ENCODE results near the gene CTAG1B. TPM values are rescaled to one million over a fixed set of nuclear protein-coding genes. Genes with fewer than 3 reads are reported as not detected.
"Not testable (repeated sequence)": the region's sequence is repeated elsewhere in the genome, so short reads cannot be mapped to it uniquely, and the experiment has no call there.

Gene CTAG1B
- total RNA-seq, 1 donor from 2014 or later: not detected

GRCh38 chrX:154620767-154621414 is 1.8 kb upstream of the CTAG1B start:
- DNase-seq (ENCODE audit: low spot score): not testable (repeated sequence)

DNA sequence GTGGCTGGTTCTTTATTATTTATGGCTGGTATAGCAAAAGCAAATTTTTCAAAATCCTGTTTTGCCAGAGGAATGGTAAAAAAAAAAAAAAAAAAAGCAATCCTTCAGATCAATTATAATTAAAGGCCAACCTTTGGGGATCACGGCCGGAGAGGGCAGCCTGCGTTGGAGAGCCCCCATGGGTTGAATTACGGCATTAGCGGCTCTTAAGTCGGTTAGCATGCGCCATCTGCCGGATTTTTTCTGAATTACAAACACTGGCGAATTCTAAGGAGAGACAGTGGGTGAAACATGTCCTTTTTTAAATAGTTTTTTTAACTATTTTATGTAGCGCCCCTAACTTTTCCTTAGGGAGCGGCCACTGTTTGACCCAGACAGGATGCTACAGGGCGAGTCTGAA is 5.5 kb downstream of the CTAG1B start:
- not testable (repeated sequence) for DNase-seq (ENCODE audit: low spot score)

GRCh38 chrX:154611146-154611545 is 7.9 kb downstream of the CTAG1B start:
- not testable (repeated sequence) for DNase-seq (ENCODE audit: low spot score)

- DNase-seq (ENCODE audit: low spot score): not testable (repeated sequence)
Measured at GRCh38 chrX:154608823-154609222, 10.3 kb downstream of the CTAG1B start.

DNA sequence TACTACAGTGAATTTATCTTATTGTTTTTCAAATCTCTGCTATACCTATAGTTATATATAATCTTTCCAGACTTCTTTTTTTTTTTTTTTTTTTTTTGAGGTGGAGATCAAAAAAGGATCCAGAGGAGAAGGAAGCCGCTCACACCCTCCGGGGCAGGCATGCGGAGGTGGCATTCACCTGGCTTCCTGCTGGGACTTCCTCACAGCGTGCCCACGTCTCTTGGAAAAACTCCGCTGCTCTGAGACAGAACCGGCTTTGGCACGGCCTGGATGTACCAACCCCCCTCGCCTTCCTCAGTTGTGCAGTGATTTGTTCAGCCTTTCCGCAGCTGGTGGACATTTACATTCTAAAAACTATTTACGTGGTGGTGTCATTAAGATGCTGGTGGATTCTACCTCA is 11.1 kb downstream of the CTAG1B start:
- not testable (repeated sequence) for DNase-seq (ENCODE audit: low spot score)

DNA sequence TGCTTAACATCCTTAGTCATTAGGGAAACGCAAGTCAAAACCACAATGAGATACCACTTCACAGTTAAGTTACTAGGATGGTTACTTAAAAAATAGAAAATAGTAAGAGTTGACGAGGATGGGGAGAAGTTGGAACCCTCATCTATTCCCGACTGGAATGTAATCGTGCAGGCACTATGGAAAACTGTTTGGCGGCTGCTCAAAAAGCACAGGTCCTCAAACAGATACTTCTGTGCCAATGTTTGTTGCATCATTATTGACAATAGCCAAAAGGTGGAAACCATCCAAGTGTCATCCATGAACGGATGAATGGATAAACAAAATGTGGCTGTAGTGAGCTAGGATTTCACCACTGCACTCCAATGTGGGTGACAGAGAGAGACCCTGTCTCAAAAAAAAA is 11.7 kb downstream of the CTAG1B start:
- DNase-seq (ENCODE audit: low spot score): no peak

DNA sequence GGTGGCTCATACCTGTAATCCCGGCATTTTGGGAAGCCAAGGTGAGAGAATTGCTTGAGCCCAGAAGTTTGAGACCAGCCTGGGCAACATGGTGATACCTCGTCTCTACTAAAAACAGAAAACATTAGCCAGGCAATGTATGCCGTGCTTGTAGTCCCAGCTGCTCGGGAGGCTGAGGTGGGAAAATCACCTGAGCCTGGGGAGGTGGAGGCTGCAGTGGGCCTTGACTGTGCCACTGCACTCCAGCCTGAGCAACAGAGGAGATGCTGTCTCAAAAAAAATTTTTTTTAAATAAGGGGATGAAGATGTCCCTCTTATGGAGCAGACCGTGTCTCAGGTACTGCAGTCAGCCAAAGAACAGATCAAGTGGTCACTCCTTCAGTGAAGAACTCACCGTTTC is 13.5 kb downstream of the CTAG1B start:
- DNase-seq (ENCODE audit: low spot score): no peak

DNA sequence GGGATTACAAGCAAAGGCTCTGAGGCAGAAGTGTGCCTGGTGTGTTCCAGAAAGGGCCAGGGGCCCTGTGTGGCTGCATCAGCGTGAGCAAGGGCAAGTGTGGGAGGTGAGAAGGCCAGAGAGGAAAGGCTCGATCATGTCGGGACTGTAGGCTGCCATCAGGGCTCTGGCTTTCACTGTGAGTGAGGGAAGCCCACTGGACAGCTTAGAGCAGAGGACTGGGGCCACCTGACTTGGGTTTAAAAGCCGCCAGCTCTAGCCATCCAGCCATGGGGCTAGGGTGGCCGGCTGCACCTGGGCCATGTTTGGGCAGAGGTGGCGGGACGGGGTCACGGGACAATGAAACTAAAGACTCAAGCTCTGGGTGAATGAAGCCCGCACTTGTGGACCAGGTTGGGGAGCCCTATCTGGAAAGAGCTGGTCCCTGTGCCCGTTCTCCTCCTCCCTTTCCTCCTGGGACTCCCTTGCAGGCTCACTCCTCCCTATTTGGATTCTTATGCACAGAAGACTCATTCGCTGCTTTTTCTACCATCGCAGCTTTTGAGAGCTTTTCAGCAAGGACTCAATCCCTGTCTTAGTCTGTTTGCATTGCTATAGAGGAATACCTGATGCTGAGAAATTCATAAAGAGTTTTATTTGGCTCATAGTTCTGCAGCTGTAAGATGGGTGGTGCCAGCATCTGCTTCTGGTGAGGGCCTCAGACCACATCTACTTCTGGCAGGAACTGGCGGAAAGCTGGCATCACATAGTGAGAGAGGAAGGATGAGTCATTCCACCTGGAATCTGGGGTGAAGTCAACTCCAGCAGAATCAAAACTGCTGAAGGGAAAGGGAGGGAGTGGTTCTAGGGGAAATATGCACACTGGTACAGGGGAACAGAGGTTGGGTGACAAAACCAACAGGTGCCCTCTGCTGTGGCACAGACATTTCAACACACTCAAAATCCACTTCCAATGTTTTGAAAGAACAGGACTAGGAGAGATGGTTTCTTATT is 15.3 kb downstream of the CTAG1B start:
- DNase-seq (ENCODE audit: low spot score): no peak

DNA sequence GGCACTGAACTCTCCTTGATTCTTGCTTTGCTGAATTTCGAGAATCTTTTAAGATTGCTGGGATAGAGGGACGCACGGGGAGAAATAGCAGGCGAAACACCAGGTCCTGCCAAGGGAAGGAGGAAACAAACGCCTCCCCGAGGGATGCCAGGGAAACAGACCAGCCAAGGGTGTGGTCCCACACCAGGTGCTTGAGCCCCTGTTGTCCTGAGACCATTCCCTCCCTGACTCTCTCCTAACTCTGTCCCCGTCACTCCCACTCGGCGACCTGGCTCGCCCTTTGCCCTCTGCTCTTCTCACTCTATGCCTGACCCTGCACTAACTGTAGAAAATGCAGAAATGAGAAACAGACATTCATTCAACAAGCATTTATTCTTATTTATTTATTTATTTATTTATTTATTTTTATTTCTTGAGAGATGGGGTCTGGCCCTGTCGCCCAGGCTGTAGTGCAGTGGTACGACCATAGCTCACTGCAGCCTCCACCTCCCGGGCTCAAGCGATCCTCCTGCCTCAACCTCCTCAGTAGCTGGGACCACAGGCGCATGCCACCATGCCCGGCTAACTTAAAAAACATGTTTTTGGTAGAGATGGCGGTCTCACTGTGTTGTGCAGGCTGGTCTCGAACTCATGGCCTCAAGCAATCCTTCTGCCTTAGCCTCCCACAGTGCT is 16.2 kb downstream of the CTAG1B start:
- DNase-seq (ENCODE audit: low spot score): no peak

GRCh38 chrX:154602226-154602625 is 16.9 kb downstream of the CTAG1B start:
- no peak for DNase-seq (ENCODE audit: low spot score)

- DNase-seq (ENCODE audit: low spot score): no peak
Measured at GRCh38 chrX:154600759-154601374, 18.2 kb downstream of the CTAG1B start.

DNA sequence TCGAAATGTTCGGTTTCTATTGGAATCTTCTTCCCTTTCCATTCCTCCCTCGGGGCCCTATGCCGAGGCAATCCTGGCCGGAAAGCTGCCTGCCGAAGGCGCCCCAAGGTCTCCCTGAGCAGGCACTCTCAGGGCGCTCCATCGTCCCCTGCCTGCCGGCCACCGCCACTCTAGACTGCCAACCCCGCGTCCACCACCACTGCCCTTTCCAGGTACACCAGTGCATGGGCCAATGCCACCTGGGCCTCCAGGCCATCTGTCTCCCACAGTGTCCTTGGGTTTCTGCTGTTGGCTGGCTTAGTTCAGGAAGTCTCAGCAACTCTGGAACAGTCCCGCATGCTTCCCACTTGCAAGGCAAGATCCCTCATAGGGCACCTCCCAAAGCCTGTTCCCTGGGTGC is 19.6 kb downstream of the CTAG1B start:
- DNase-seq (ENCODE audit: low spot score): no peak

DNA sequence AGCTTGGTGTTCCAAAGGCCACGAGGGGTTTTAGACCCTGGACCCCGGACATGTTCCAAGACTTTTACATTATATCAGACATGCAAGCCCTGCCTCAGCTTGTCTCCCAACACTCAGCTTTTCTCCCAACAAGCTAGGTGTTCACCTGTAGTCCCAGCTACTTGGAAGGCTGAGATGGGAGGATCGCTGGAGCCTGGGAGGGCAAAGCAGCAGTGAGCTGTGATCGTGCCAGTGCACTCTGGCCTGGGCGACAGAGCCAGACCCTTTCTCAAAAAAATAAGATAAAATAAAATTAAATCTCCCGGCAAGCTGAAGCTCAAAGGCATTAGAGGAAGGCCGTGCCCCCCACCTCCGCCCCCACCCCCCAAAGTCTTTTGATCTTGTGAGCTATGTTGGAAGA is 20.4 kb downstream of the CTAG1B start:
- no peak for DNase-seq (ENCODE audit: low spot score)

DNA sequence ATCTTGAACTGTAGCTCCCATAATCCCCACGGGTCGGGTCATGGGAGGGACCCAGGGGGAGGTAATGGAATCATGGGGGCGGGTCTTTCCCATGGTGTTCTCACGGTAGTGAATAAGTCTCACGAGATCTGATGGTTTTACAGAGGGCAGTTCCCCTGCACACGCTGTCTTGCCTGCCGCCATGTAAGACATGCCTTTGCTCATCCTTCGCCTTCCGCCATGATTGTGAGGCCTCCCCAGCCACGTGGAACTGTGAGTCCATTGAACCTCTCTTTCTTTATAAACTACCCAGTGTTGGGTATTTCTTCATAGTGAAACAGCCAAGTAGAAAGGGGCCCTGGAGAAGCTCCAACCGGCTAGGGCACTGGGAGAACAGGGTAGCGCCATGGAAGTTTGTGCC is 21.9 kb downstream of the CTAG1B start:
- no peak for DNase-seq (ENCODE audit: low spot score)

DNA sequence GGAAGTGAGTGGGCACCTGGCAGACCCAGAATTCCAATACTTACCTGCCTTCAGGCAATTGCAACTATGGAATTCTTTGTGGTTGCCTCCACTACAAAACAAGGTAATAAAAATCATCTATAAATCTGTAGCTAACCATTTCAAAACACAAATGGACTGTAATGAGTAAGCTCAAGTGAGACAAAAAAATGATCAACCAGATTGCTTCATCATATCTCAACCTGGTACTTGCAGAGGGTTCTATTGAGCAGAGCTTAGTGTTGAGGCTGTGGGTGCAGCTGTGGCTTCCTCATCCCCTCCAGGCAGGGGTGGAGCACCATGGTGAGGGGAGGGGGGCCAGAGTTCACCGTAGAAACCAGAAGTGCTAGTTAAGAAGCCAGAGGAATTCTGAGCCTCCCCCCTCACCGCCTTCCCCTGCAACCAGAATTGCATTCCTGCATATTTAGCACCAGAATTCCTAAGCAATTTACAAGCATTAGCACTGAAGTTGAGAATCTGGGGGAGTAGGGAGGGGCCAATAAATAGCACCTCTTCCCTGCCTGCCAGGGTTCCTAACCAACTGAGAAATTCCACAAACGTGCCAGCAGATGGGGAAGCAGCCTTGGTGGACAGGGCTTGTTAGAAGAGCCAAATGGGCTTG is 22.7 kb downstream of the CTAG1B start:
- DNase-seq (ENCODE audit: low spot score): no peak

GRCh38 chrX:154595559-154596249 is 23.4 kb downstream of the CTAG1B start:
- DNase-seq (ENCODE audit: low spot score): no peak

DNA sequence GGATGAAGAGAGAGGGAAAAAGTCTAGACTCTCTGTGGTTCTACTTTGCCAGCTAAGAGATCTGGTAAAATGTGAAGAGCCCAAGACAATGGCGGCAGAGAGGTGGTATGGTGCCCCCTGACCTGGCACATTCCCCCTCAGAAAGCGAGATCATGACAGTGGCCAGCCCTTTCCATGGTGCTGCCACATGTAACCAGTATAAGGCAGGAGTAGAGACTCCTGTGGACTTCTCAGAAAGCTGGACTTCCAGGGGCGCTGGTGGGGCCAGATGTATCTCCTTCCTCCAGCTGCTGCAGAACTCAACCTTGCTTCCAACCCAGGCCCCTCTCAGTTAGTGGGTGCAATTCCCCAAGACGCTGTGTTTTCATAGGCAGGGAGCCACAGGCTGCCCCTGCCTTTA is 24.6 kb downstream of the CTAG1B start:
- DNase-seq (ENCODE audit: low spot score): no peak

DNA sequence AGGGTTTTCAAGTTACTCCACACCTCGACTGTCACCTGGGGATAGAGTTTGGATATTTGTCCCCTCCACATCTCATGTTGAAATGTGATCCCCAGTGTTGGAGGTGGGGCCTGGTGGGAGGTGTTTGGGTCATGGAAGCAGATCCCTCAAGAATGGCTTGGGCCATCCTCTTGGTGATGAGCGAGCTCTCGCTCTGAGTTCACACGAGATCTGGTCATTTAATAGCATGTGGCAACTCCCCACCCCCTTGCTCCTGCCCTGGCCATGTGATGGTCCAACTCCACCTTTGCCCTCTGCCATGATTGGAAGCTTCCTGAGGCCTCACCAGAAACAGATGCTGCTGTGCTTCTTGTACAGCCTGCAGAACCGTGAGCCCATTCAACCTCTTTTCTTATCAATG is 25.9 kb downstream of the CTAG1B start:
- no peak for DNase-seq (ENCODE audit: low spot score)

DNA sequence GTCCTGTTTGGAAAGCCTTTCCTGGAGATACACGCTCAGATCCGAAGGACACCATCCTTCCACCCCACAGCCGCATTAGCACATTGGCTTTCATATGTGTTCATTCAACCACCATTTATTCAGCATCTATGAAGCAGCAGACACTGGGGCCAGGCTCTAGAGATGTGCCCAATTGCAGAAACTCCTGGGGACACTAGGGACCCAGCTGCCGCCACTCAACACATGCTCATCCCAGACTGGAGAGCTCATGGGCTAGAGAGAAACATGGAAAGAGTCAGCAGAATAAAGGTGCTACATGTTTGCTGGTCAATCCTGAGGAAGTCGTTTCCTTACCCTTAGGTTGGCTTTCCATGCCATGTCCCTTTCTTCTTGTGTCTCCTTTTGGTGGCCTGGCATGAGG is 26.6 kb downstream of the CTAG1B start:
- DNase-seq (ENCODE audit: low spot score): no peak

- DNase-seq (ENCODE audit: low spot score): not testable (repeated sequence)
Measured at GRCh38 chrX:154590415-154590814, 28.7 kb downstream of the CTAG1B start.

All from ureter (tissue), 1 donor.